ENCODE measurements around the gene REV1.

The REV1 gene

DNA sequence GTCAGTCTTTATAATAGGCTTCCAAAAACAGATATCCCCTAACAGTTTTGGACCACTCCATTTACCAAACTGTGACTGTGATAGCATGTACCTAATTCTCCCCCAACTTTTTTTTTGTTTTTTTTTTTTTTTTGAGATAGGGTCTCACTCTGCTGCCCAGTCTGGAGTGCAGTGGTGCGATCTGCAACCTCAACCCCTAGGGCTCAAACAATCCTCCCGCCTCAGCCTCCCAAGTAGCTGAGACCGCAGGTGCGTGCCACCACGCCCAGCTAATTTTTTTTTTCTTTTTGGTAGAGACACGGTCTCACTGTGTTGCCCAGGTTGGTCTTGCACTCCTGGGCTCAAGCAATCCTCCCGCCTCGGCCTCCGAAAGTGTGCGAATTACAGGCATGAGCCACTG lies 52.9 kb downstream of the REV1 start:
- no peak for DNase-seq
- no peaks in the 10 kb centered on the region for H3K79me2 ChIP-seq (ENCODE audit: low read length)
- no peaks in the 10 kb centered on the region for H4K20me1 ChIP-seq (ENCODE audit: insufficient read depth, low read length)
- TF ChIP-seq EZH2 (optimal IDR thresholded peaks at IDR 0.05; ENCODE audit: low read depth, low read length) (no peak), EZH2phosphoT487 (IDR thresholded peaks at IDR 0.05; ENCODE audit: low read length) (no peak)
- TF ChIP-seq, protein P1, sequence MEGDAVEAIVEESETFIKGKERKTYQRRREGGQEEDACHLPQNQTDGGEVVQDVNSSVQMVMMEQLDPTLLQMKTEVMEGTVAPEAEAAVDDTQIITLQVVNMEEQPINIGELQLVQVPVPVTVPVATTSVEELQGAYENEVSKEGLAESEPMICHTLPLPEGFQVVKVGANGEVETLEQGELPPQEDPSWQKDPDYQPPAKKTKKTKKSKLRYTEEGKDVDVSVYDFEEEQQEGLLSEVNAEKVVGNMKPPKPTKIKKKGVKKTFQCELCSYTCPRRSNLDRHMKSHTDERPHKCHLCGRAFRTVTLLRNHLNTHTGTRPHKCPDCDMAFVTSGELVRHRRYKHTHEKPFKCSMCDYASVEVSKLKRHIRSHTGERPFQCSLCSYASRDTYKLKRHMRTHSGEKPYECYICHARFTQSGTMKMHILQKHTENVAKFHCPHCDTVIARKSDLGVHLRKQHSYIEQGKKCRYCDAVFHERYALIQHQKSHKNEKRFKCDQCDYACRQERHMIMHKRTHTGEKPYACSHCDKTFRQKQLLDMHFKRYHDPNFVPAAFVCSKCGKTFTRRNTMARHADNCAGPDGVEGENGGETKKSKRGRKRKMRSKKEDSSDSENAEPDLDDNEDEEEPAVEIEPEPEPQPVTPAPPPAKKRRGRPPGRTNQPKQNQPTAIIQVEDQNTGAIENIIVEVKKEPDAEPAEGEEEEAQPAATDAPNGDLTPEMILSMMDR (IDR thresholded peaks at IDR 0.05; ENCODE audit: low read length): no peak
- no peaks in the 10 kb centered on the region for H3F3A ChIP-seq (ENCODE audit: insufficient read depth, low read length)
- H3K4me2 ChIP-seq (ENCODE audit: low read depth, low read length): no peak overlapping the region
- H3K9me3 ChIP-seq (replicated peaks; ENCODE audit: insufficient read depth, low read length): no peaks in the 10 kb centered on the region
- peaks cover 6% of the 10 kb centered on the region for H3K36me3 ChIP-seq (replicated peaks; ENCODE audit: insufficient read depth, low read length)
- no peaks in the 10 kb centered on the region for H3K4me1 ChIP-seq (ENCODE audit: low read length)
- no peak overlapping the region for H3K9ac ChIP-seq (ENCODE audit: low read length)
- H3K27ac ChIP-seq (ENCODE audit: low read length): no peak overlapping the region
- no peak overlapping the region for H2AFZ ChIP-seq (ENCODE audit: low read length)
- H3K27me3 ChIP-seq (replicated peaks; ENCODE audit: insufficient read depth, low read length): no peaks in the 10 kb centered on the region
- no peaks in the 10 kb centered on the region for H3K9me2 ChIP-seq (replicated peaks; ENCODE audit: insufficient read depth, low read length)
- no peak overlapping the region for H3K4me3 ChIP-seq (ENCODE audit: low read length)

DNA sequence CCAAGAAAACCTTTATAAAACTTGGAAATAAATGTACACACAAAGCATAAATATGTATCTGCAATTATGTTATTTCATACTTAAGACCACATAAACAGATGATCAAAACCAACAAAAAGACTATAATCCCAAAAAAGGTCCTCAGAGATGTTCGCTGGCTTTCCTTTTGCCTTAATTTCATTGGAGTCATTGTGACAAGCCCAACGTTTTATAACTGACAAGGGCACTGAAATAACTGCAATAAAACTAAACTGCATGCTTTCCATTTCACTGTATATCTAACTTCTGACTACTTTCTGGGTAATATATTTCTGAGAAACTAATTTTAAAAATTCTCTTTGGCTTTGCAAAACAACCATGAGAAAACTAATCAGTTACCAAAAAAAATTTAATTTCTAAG lies 56.5 kb downstream of the REV1 start:
- Histone ChIP-seq H3K9me2 (replicated peaks; ENCODE audit: insufficient read depth, low read length) (no peaks in the 10 kb centered on the region), H2AFZ (ENCODE audit: low read length) (no peak overlapping the region), H3K9me3 (replicated peaks; ENCODE audit: insufficient read depth, low read length) (no peaks in the 10 kb centered on the region), H3F3A (ENCODE audit: insufficient read depth, low read length) (no peaks in the 10 kb centered on the region), H3K4me3 (ENCODE audit: low read length) (no peak overlapping the region), H3K27ac (ENCODE audit: low read length) (no peak overlapping the region), H3K4me2 (ENCODE audit: low read depth, low read length) (no peak overlapping the region), H3K4me1 (ENCODE audit: low read length) (no peaks in the 10 kb centered on the region), H3K9ac (ENCODE audit: low read length) (no peak overlapping the region), H4K20me1 (ENCODE audit: insufficient read depth, low read length) (no peaks in the 10 kb centered on the region), H3K27me3 (replicated peaks; ENCODE audit: insufficient read depth, low read length) (no peaks in the 10 kb centered on the region), H3K36me3 (replicated peaks; ENCODE audit: insufficient read depth, low read length) (no peaks in the 10 kb centered on the region; the same call in 1 of the 2 replicates), H3K79me2 (ENCODE audit: low read length) (no peaks in the 10 kb centered on the region)
- no peak for TF ChIP-seq EZH2phosphoT487 (IDR thresholded peaks at IDR 0.05; ENCODE audit: low read length)
- TF ChIP-seq, protein P1 (IDR thresholded peaks at IDR 0.05; ENCODE audit: low read length): no peak
- no peak for TF ChIP-seq EZH2 (optimal IDR thresholded peaks at IDR 0.05; ENCODE audit: low read depth, low read length)
- no peak for DNase-seq

DNA sequence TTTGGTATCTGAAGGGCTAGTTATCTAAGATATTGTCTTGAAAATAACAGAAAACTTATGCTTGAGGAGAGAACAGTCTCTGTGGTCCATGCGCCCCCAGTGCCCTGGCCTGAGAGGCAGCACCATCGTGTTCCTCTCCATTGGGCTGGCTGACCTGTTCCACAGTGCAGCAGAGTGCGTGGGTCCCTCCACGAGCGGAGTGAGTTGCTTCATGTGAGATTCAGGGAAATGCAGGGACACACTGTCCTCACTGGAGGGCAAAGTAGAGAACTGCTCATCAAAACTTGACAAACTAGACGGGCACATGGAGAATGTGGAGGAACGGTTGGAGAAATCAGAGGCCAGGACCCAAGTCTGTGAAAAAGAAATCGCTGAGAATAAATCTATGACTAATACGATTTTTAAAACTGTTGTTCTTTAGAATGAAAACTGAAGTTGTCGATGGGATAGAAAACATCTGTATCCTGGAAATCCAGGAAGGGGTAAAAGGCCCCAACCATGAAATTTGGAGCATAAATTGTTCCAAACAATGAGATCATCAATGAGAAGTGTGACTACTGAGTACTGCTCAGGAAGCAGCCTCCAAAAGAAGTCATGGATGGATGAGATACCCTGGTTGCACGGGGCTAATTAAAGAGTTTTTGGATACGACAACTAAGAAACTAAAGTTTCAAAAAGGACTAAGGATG lies 58.1 kb downstream of the REV1 start:
- no peak overlapping the region for H3K27ac ChIP-seq (ENCODE audit: low read length)
- H2AFZ ChIP-seq (ENCODE audit: low read length): no peak overlapping the region
- no peaks in the 10 kb centered on the region; the same call in 1 of the 2 replicates for H3K36me3 ChIP-seq (replicated peaks; ENCODE audit: insufficient read depth, low read length)
- no peaks in the 10 kb centered on the region for H3K9me2 ChIP-seq (replicated peaks; ENCODE audit: insufficient read depth, low read length)
- DNase-seq: no peak
- H3K27me3 ChIP-seq (replicated peaks; ENCODE audit: insufficient read depth, low read length): no peaks in the 10 kb centered on the region
- H3K9ac ChIP-seq (ENCODE audit: low read length): no peak overlapping the region
- H3K9me3 ChIP-seq (replicated peaks; ENCODE audit: insufficient read depth, low read length): no peaks in the 10 kb centered on the region
- H4K20me1 ChIP-seq (ENCODE audit: insufficient read depth, low read length): no peaks in the 10 kb centered on the region
- H3K4me2 ChIP-seq (ENCODE audit: low read depth, low read length): no peak overlapping the region
- no peaks in the 10 kb centered on the region for H3K79me2 ChIP-seq (ENCODE audit: low read length)
- H3K4me3 ChIP-seq (ENCODE audit: low read length): no peak overlapping the region
- TF ChIP-seq EZH2 (optimal IDR thresholded peaks at IDR 0.05; ENCODE audit: low read depth, low read length): no peak
- TF ChIP-seq, protein P1 (IDR thresholded peaks at IDR 0.05; ENCODE audit: low read length): no peak
- no peaks in the 10 kb centered on the region for H3F3A ChIP-seq (ENCODE audit: insufficient read depth, low read length)
- H3K4me1 ChIP-seq (ENCODE audit: low read length): no peaks in the 10 kb centered on the region
